ENCODE data around the gene DNAAF8.
A peak's percentile ranks its signal among the peaks of the same experiment; 100 is the strongest.

DNAAF8 gene

GRCh38 chr16:4696172-4696904 lies 38.0 kb upstream of the DNAAF8 start:
- no peak overlapping the region for H3K4me3 ChIP-seq (replicated peaks; ENCODE audit: low read depth, low read length)
- DNase-seq (ENCODE audit: low read depth), result peak; percentile 18

GRCh38 chr16:4696905-4697847 lies 37.2 kb upstream of the DNAAF8 start:
- no peak for TF ChIP-seq CTCF (IDR thresholded peaks at IDR 0.05; ENCODE audit: low read length, missing control alignments)
- no peak overlapping the region for H3K4me3 ChIP-seq (replicated peaks; ENCODE audit: low read depth, low read length)
- DNase-seq (ENCODE audit: low read depth), result no peak

More at GRCh38 chr16:4696172-4696904, 38.0 kb upstream of the DNAAF8 start:
- no peak for TF ChIP-seq CTCF (IDR thresholded peaks at IDR 0.05; ENCODE audit: low read length, missing control alignments)

GRCh38 chr16:4697848-4698291 lies 36.5 kb upstream of the DNAAF8 start:
- DNase-seq (ENCODE audit: low read depth), result no peak
- TF ChIP-seq CTCF (IDR thresholded peaks at IDR 0.05; ENCODE audit: low read length, missing control alignments), result no peak
- H3K4me3 ChIP-seq (replicated peaks; ENCODE audit: low read depth, low read length), result no peak overlapping the region

- DNase-seq (ENCODE audit: low read depth), result no peak
- no peak overlapping the region for H3K4me3 ChIP-seq (replicated peaks; ENCODE audit: low read depth, low read length)
- no peak for TF ChIP-seq CTCF (IDR thresholded peaks at IDR 0.05; ENCODE audit: low read length, missing control alignments)
These were observed 35.9 kb upstream of the DNAAF8 start for GRCh38 chr16:4698321-4699045.

GRCh38 chr16:4699046-4699556 lies 35.2 kb upstream of the DNAAF8 start:
- H3K4me3 ChIP-seq (replicated peaks; ENCODE audit: low read depth, low read length), result no peak overlapping the region
- no peak for DNase-seq (ENCODE audit: low read depth)
- no peak for TF ChIP-seq CTCF (IDR thresholded peaks at IDR 0.05; ENCODE audit: low read length, missing control alignments)

GRCh38 chr16:4700380-4700996 lies 33.8 kb upstream of the DNAAF8 start:
- no peak overlapping the region for H3K4me3 ChIP-seq (replicated peaks; ENCODE audit: low read depth, low read length)
- DNase-seq (ENCODE audit: low read depth), result no peak
- TF ChIP-seq CTCF (IDR thresholded peaks at IDR 0.05; ENCODE audit: low read length, missing control alignments), result no peak

Data from fibroblast of pulmonary artery (primary cell).